Left lung (tissue), 10 donors: ENCODE results near the gene ZNF366. TPM values are rescaled to one million over a fixed set of nuclear protein-coding genes. Genes with fewer than 3 reads are reported as not detected.
A peak's percentile ranks its signal among the peaks of the same experiment; 100 is the strongest.

Experiments used
- ATAC-seq: fragments of 200-7000 bp; cut with Tn5 transposase; one replicate; pipeline ENCODE4 v1.9.1; 2020; ENCODE audit warnings: moderate library complexity
- DNase-seq, 4 donors: peaks; one replicate each; pipeline ENCODE4 v3.0.0-alpha.2; 2013 to 2020
- H3K27ac ChIP-seq, 2 donors: fragments of 200-600 bp; sonication (generic) in 1 of 2; one replicate each; pipeline versions ENCODE4 v1.5.0 to v1.8.0; 2020 to 2021
- H3K27me3 ChIP-seq, 2 donors: fragments of 200-600 bp; sonication (generic) in 1 of 2; one replicate each; pipeline versions ENCODE4 v1.5.0 to v1.8.0; 2020 to 2021
- H3K36me3 ChIP-seq, 2 donors: fragments of 200-600 bp; sonication (generic) in 1 of 2; one replicate each; pipeline versions ENCODE4 v1.5.0 to v1.8.0; 2020 to 2021
- H3K4me1 ChIP-seq, 2 donors: fragments of 200-600 bp; one replicate each; pipeline ENCODE4 v1.8.0; 2021
- H3K4me3 ChIP-seq, 2 donors: fragments of 200-600 bp; sonication (generic) in 1 of 2; one replicate each; pipeline versions ENCODE4 v1.5.0 to v1.8.0; 2020 to 2021; ENCODE audit warnings: mild to moderate bottlenecking in 1 of 2
- H3K9me3 ChIP-seq, 2 donors: fragments of 200-600 bp; sonication (generic) in 1 of 2; one replicate each; pipeline versions ENCODE4 v1.5.0 to v1.8.0; 2020 to 2021
- intact Hi-C, 2 donors: fragments of 100-400 bp; cut with DNase I; formaldehyde crosslinking; loops; one replicate each; pipeline versions ENCODE4 v1.11.2 to v1.14.2; 2022
- polyA plus RNA-seq, 6 donors: library from polyadenylated mRNA; unstranded; fragments of 120-200 nt; gene quantifications; one replicate each; pipeline ENCODE4 v1.2.1, GENCODE V29; 2013; ENCODE audit not compliant: insufficient read length in 6 of 6
- total RNA-seq, 2 donors: library from RNA; stranded (reverse); fragmentation: NEBNext Ultra II Directional; extraction: Animal tissue kit (Norgen Biotek cat#: 25700); gene quantifications; one replicate each; pipeline ENCODE4 v1.2.1, GENCODE V29; 2021
- TF ChIP-seq, protein P1 (sequence below), 2 donors: fragments of 200-600 bp; sonication (generic) in 1 of 2; IDR thresholded peaks; one replicate each; pipeline versions ENCODE4 v1.5.0 to v1.8.0; 2021; ENCODE audit warnings: antibody characterized with exemption in 2 of 2
- donor health status: DM: no; HTN: yes; CAD: no.
- donor health status: DM: no; HTN: no; CAD: no.

ZNF366 gene
- total and polyA plus RNA-seq, 8 donors, result 3.2 to 5.6 (median 4.0) TPM

DNA sequence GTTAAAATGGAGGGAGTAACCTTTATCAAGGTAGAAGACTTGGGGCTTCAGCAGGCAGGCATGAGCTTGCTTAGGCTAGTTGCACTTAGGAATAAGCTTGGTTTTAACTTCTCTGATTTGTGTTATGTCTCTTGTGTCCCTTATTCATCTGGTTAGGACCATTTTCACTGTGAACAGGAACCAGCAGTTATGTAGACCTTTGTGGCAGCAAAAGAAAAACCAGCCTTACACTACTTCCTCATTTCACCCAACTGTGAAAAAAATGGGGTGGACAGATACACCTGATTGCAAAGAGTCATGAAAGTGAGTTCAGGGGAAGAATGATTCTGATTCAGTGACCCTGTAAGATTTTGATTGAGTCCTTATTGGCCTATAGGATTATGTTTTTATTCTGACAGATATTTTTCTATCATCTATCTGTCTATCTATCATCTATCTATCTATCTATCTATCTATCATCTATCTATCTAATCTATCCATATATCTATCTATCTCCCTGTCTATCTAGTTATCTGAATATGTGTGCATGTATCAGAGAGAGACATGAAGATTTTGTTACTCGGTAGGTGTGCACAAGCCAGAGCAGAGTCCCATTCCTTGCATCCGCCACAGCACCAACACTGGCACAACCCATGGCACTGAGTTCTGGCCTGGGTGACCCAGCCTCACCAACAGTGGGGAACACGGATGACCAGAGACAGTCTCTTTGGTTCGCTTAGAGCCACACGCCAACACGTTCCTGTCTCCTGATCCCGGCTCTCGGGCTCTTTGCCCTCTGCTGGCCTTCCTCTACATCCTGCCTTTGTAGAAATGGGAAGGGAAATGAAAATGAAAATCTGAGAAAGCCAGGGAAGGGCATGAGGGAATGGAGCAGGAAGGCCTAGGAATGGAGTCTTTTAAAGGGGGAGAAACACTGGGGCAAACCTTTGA, 1.3 kb upstream of the ZNF366 start:
- TF ChIP-seq, protein P1, sequence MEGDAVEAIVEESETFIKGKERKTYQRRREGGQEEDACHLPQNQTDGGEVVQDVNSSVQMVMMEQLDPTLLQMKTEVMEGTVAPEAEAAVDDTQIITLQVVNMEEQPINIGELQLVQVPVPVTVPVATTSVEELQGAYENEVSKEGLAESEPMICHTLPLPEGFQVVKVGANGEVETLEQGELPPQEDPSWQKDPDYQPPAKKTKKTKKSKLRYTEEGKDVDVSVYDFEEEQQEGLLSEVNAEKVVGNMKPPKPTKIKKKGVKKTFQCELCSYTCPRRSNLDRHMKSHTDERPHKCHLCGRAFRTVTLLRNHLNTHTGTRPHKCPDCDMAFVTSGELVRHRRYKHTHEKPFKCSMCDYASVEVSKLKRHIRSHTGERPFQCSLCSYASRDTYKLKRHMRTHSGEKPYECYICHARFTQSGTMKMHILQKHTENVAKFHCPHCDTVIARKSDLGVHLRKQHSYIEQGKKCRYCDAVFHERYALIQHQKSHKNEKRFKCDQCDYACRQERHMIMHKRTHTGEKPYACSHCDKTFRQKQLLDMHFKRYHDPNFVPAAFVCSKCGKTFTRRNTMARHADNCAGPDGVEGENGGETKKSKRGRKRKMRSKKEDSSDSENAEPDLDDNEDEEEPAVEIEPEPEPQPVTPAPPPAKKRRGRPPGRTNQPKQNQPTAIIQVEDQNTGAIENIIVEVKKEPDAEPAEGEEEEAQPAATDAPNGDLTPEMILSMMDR (IDR thresholded peaks at IDR 0.05), result no peak
- Histone ChIP-seq H3K9me3 (no peaks in the 10 kb centered on the region), H3K27ac (peak overlapping the region in 1 of 2 donors; percentile 70), H3K4me3 (no peak overlapping the region), H3K36me3 (no peaks in the 10 kb centered on the region), H3K4me1 (peaks cover 0 to 66% of the 10 kb centered on the region in 2 donors), H3K27me3 (no peaks in the 10 kb centered on the region)
- ATAC-seq (no peak), DNase-seq (no peak)
- intact Hi-C loops, result no loop called here

DNA sequence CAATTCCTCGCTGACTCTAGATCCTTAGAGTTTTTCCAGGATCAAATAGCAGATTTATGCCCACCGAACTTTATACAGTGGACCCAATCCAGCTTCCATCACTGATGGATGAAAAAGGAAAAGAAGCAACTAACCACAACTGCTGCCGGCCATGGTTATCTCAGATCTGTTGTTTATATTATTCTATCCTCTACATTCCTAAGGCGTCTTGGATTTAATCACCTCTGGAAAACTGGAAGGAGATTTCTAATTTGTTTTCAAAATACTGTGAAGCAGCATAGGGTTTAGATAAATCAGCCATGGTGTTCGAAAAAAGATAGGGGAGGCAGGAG, 663 bp upstream of the ZNF366 start:
- H3K27me3 ChIP-seq, result no peaks in the 10 kb centered on the region
- no peaks in the 10 kb centered on the region for H3K36me3 ChIP-seq
- no peaks in the 10 kb centered on the region for H3K9me3 ChIP-seq
- peak overlapping the region in 1 of 2 donors; percentile 31 for H3K4me3 ChIP-seq
- ATAC-seq, result no peak
- TF ChIP-seq, protein P1 (IDR thresholded peaks at IDR 0.05), result no peak
- H3K4me1 ChIP-seq, result peaks cover 0 to 72% of the 10 kb centered on the region in 2 donors
- intact Hi-C loops, result no loop called here
- H3K27ac ChIP-seq, result peak overlapping the region in 1 of 2 donors; percentile 70
- DNase-seq, result no peak

DNA sequence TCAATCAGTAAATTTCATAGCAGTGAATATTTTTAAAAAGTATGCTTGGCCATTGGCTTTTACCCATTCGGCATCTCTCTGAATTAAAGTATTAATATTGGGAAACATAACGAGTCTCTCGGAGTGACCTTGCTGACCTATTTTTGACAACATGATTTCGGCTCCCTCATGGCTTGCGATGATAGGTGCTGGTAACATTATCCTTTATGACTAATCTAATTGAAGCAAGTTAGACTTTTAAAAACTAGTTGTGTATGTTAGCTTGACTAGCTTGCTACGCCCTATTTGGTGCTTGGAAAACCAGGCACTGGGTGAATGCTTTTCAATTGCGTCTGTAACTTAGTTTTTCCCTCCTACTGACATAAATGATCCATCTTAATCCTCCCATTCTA, 1.1 kb downstream of the ZNF366 start:
- no peaks in the 10 kb centered on the region for H3K36me3 ChIP-seq
- peaks cover 0 to 68% of the 10 kb centered on the region in 2 donors for H3K4me1 ChIP-seq
- no peaks in the 10 kb centered on the region for H3K9me3 ChIP-seq
- DNase-seq (no peak), ATAC-seq (no peak)
- TF ChIP-seq, protein P1 (IDR thresholded peaks at IDR 0.05), result no peak
- intact Hi-C loops, result no loop called here
- peak overlapping the region; percentile 55 to 70 for H3K27ac ChIP-seq
- peak overlapping the region in 1 of 2 donors; percentile 31 for H3K4me3 ChIP-seq
- no peaks in the 10 kb centered on the region for H3K27me3 ChIP-seq

DNA sequence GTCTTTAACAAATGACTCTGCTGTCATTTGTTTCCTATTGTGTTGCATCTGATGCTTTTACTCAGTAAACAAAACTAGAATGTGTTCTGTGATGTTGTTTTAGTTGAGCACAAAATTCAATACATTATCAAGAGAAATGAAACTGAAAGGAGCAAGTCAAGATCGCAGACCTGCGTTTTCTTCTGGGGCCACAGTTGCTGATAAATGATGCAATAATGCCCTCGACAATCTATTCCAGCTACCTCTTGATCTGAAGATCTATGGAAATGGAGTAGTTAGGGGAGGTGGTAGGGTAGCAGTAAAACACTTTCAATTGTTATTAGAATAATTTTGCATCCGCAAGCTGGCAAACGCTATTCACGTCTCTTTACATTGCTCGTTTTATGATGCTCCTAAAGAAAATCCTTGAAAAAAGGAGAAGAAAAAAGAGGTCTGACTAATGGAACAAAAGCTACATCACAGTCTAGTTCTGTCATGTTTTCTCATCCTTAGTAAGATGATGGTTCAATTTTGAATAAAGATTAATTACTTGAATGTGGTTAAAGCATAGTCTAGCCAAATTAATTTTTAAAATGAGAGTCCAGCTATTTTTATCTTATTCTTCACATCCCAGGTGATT, 1.6 kb downstream of the ZNF366 start:
- TF ChIP-seq, protein P1 (IDR thresholded peaks at IDR 0.05), result no peak
- H3K36me3 ChIP-seq, result no peaks in the 10 kb centered on the region
- H3K9me3 ChIP-seq, result no peaks in the 10 kb centered on the region
- DNase-seq (no peak), ATAC-seq (no peak)
- H3K27ac ChIP-seq, result peak overlapping the region; percentile 55 to 70
- H3K27me3 ChIP-seq, result no peaks in the 10 kb centered on the region
- intact Hi-C loops, result no loop called here
- H3K4me3 ChIP-seq, result peak overlapping the region in 1 of 2 donors; percentile 31
- peaks cover 0 to 63% of the 10 kb centered on the region in 2 donors for H3K4me1 ChIP-seq

DNA sequence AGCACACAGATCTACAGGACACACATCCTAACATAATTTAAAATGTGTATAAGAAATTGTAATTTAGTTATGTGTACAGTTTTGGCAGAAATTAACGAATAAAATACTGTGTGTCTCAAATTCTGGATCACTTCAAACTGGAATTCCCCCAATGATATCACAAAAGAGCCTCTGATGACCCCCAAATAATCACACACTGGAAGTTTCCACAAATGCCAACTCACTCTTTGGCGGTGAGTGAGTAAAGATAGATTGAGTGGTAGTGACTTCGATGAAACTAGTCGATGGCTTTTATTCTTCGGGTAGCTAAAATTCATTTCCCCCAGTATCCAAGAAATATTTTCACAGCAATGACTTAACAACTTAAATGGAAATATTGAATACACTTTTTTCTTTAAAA, 2.2 kb downstream of the ZNF366 start:
- intact Hi-C loops, result no loop called here
- DNase-seq, result no peak
- peak overlapping the region in 1 of 2 donors; percentile 31 for H3K4me3 ChIP-seq
- H3K9me3 ChIP-seq, result no peaks in the 10 kb centered on the region
- no peaks in the 10 kb centered on the region for H3K27me3 ChIP-seq
- peak overlapping the region; percentile 55 to 70 for H3K27ac ChIP-seq
- H3K36me3 ChIP-seq, result no peaks in the 10 kb centered on the region
- TF ChIP-seq, protein P1 (IDR thresholded peaks at IDR 0.05), result no peak
- no peak for ATAC-seq
- H3K4me1 ChIP-seq, result peaks cover 0 to 58% of the 10 kb centered on the region in 2 donors
